ENCODE results near the gene ZNF550. TPM values are rescaled to one million over a fixed set of nuclear protein-coding genes. Genes with fewer than 3 reads are reported as not detected.

The ZNF550 gene
- total RNA-seq, 4 donors from 2014 or later: 3.7 to 6.7 (median 4.2) TPM

DNA sequence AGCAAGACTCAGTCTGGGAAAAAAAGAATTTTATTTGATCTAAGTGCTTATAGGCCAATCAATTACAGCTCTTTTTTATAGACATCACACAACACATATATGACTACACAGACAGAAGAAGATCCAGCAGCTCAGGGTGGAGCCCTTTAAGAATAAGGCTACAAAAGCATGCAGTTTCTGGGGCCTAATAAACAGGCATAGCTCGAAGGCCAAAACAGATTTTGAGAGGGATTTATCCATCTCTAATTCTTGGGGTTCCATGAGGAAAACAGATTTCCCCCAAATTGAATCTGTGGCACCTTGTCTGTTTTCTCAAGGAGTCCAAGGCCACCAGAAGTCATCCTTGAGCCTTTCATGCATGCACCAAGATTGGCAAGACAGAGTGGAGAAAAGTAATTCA is 3.9 kb upstream of the ZNF550 start:
- Histone ChIP-seq H3K27ac (replicated peaks in 1 of 4) (no peak overlapping the region), H3K27me3 (no peaks in the 10 kb centered on the region), H3K36me3 (no peaks in the 10 kb centered on the region), H3K4me3 (no peak overlapping the region), H3K9me3 (peaks cover 16 to 67% (median 56%) of the 10 kb centered on the region in 4 donors), H3K4me1 (peaks cover 11 to 13% (median 12%) of the 10 kb centered on the region in 4 donors)
- 62% methylated on average over 1 of the region's 1 CpG for WGBS
- intact Hi-C loops (cut with DNase I): no loop called here
- no peak for DNase-seq (ENCODE audit: extremely low spot score)
- TF ChIP-seq POLR2AphosphoS5 (IDR thresholded peaks at IDR 0.05) (no peak), EP300 (IDR thresholded peaks at IDR 0.05) (no peak), POLR2A (IDR thresholded peaks at IDR 0.05; ENCODE audit: low read depth) (no peak)
- TF ChIP-seq, protein P1, sequence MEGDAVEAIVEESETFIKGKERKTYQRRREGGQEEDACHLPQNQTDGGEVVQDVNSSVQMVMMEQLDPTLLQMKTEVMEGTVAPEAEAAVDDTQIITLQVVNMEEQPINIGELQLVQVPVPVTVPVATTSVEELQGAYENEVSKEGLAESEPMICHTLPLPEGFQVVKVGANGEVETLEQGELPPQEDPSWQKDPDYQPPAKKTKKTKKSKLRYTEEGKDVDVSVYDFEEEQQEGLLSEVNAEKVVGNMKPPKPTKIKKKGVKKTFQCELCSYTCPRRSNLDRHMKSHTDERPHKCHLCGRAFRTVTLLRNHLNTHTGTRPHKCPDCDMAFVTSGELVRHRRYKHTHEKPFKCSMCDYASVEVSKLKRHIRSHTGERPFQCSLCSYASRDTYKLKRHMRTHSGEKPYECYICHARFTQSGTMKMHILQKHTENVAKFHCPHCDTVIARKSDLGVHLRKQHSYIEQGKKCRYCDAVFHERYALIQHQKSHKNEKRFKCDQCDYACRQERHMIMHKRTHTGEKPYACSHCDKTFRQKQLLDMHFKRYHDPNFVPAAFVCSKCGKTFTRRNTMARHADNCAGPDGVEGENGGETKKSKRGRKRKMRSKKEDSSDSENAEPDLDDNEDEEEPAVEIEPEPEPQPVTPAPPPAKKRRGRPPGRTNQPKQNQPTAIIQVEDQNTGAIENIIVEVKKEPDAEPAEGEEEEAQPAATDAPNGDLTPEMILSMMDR (IDR thresholded peaks at IDR 0.05): no peak

GRCh38 chr19:57560049-57560491 is 407 bp upstream of the ZNF550 start:
- 17% methylated on average over 21 of the region's 23 CpGs for WGBS
- peaks cover 21 to 25% (median 24%) of the 10 kb centered on the region in 4 donors for H3K4me1 ChIP-seq
- H3K9me3 ChIP-seq: peaks cover 2 to 45% (median 28%) of the 10 kb centered on the region in 4 donors
- H3K36me3 ChIP-seq: peaks cover 12 to 15% (median 15%) of the 10 kb centered on the region in 4 donors
- TF ChIP-seq EP300 (IDR thresholded peaks at IDR 0.05): no peak
- TF ChIP-seq POLR2A (IDR thresholded peaks at IDR 0.05; ENCODE audit: low read depth): no peak
- TF ChIP-seq, protein P1 (IDR thresholded peaks at IDR 0.05): no peak
- no peak for TF ChIP-seq POLR2AphosphoS5 (IDR thresholded peaks at IDR 0.05)
- H3K27me3 ChIP-seq: no peaks in the 10 kb centered on the region
- intact Hi-C loops (cut with DNase I): no loop called here
- peak overlapping the region; percentile 79 to 91 (median 83) for H3K4me3 ChIP-seq
- H3K27ac ChIP-seq (replicated peaks in 1 of 4): peak overlapping the region; percentile 71 to 80 (median 74)
- DNase-seq (ENCODE audit: extremely low spot score): no peak

GRCh38 chr19:57559008-57559403 is 657 bp downstream of the ZNF550 start:
- no peak for TF ChIP-seq POLR2A (IDR thresholded peaks at IDR 0.05; ENCODE audit: low read depth)
- TF ChIP-seq EP300 (IDR thresholded peaks at IDR 0.05): no peak
- TF ChIP-seq POLR2AphosphoS5 (IDR thresholded peaks at IDR 0.05): no peak
- WGBS: 0% methylated on average over 5 of the region's 22 CpGs
- peaks cover 0 to 45% (median 26%) of the 10 kb centered on the region in 4 donors for H3K9me3 ChIP-seq
- DNase-seq (ENCODE audit: extremely low spot score): no peak
- H3K4me3 ChIP-seq: peak overlapping the region; percentile 79 to 91 (median 83)
- peaks cover 21 to 26% (median 25%) of the 10 kb centered on the region in 4 donors for H3K36me3 ChIP-seq
- peaks cover 21 to 25% (median 24%) of the 10 kb centered on the region in 4 donors for H3K4me1 ChIP-seq
- H3K27ac ChIP-seq (replicated peaks in 1 of 4): peak overlapping the region; percentile 71 to 80 (median 74)
- no peaks in the 10 kb centered on the region for H3K27me3 ChIP-seq
- intact Hi-C loops (cut with DNase I): no loop called here

DNA sequence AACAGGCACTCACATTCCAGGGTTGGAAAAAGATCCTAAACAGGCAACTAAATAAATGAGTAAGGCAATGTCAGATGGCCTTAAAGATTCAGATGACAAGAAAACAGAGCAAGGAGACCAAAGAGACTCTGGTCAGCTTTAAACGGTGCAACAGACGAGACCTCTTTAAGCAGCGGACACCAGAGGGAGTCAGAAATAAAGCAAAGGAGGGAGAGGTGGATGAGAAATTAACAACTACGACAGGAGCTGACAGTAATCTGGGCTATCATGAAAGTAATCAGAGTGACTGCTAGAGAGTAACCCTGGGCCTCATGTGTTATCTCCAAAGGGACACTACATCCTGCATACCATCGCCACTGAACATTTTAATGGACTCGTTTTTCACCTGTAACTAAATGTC is 1.1 kb downstream of the ZNF550 start:
- intact Hi-C loops (cut with DNase I): no loop called here
- 39% methylated on average over 6 of the region's 6 CpGs for WGBS
- H3K9me3 ChIP-seq: peaks cover 0 to 44% (median 26%) of the 10 kb centered on the region in 4 donors

GRCh38 chr19:57557659-57558058 is 2.0 kb downstream of the ZNF550 start:
- H3K27ac ChIP-seq (replicated peaks in 1 of 4): no peak overlapping the region
- H3K27me3 ChIP-seq: no peaks in the 10 kb centered on the region
- intact Hi-C loops (cut with DNase I): no loop called here
- 79% methylated on average over 5 of the region's 5 CpGs for WGBS
- no peak for DNase-seq (ENCODE audit: extremely low spot score)
- H3K9me3 ChIP-seq: peaks cover 0 to 45% (median 27%) of the 10 kb centered on the region in 4 donors
- H3K36me3 ChIP-seq: peaks cover 33 to 39% (median 39%) of the 10 kb centered on the region in 4 donors
- no peak overlapping the region for H3K4me3 ChIP-seq
- peaks cover 21 to 25% (median 24%) of the 10 kb centered on the region in 4 donors for H3K4me1 ChIP-seq
- TF ChIP-seq POLR2A (IDR thresholded peaks at IDR 0.05; ENCODE audit: low read depth): no peak
- TF ChIP-seq, protein P1 (IDR thresholded peaks at IDR 0.05): no peak
- no peak for TF ChIP-seq EP300 (IDR thresholded peaks at IDR 0.05)
- TF ChIP-seq POLR2AphosphoS5 (IDR thresholded peaks at IDR 0.05): no peak

More for the DNA sequence above, 1.1 kb downstream of the ZNF550 start:
- TF ChIP-seq POLR2A (IDR thresholded peaks at IDR 0.05; ENCODE audit: low read depth): no peak
- no peak for TF ChIP-seq EP300 (IDR thresholded peaks at IDR 0.05)
- no peak for TF ChIP-seq POLR2AphosphoS5 (IDR thresholded peaks at IDR 0.05)
- TF ChIP-seq, protein P1 (IDR thresholded peaks at IDR 0.05): no peak
- peaks cover 21 to 25% (median 24%) of the 10 kb centered on the region in 4 donors for H3K4me1 ChIP-seq
- DNase-seq (ENCODE audit: extremely low spot score): no peak
- H3K27me3 ChIP-seq: no peaks in the 10 kb centered on the region
- peak overlapping the region in 3 of 4 donors; percentile 71 to 76 (median 72) for H3K27ac ChIP-seq (replicated peaks in 1 of 4)
- peak overlapping the region; percentile 79 to 91 (median 83) for H3K4me3 ChIP-seq
- H3K36me3 ChIP-seq: peaks cover 25 to 30% (median 30%) of the 10 kb centered on the region in 4 donors

All from esophagus muscularis mucosa (tissue), 4 donors.